ENCODE data around the gene NCBP2L.
A peak's percentile ranks its signal among the peaks of the same experiment; 100 is the strongest.
"Not testable (repeated sequence)": the region's sequence is repeated elsewhere in the genome, so short reads cannot be mapped to it uniquely, and the experiment has no call there.

The NCBP2L gene

DNA sequence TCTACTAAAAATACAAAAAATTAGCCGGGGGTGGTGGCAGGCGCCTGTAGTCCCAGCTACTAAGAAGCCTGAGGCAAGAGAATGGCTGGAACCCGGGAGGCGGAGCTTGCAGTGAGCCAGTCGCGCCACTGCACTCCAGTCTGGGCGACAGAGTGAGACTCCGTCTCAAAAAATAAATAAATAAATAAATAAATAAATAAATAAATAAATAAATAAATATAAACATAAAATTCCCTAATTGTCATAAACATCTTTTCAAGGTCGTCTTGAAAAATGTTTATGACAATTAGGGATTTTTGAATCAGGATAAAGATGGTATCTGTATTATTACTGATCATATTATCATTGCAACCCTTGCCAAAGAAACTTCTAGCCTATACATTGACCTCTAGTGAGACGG lies 32.5 kb downstream of the NCBP2L start:
- DNase-seq (ENCODE audit: low spot score) = not testable (repeated sequence)

DNA sequence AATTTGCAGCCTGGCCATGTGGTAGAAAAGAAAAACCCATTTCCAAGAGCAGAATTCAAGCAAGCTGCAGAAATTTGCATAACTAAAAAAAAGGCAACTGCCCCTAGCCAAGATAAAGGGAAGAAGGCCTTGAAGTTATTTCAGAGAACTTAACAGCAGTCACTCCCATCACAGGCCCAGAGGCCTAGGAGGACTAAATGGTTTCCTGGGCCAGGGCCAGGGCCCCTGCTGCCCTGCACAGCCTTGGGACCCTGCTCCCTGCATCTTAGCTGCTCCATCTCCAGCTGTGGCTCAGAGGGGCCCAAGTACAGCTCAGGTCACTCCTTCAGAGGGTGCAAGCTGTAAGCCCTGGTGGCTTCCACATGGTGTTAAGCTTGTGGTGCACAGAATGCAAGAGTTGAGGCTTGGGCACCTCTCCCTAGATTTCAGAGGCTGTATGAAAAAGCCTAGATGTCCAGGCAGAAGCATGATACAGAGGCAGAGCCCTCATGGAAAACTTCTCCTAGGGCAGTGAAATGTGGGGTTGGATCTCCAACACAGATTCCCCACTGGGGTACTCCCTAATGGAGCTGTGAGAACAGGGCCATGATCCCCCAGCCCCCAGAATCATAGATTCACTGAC lies 41.5 kb downstream of the NCBP2L start:
- DNase-seq (ENCODE audit: low spot score) = no peak

DNA sequence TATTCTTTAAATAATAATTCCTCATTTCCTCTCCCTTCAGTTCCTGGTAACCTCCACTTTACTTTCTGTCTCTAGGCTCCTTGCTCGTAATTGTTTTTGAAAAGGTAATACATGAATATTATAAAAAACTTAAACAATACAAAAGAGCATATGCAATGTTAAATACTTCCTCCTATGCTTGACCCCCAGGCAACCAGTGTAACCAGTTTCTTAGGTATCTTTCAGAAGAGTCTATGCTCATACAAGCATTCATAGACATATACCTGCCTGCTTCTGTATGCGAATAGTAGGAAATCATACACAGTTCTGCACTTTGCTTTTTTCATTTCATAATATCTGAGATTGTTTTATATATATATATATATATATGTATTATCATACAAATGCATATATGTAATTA lies 45.5 kb downstream of the NCBP2L start:
- no peak for DNase-seq (ENCODE audit: low spot score)

DNA sequence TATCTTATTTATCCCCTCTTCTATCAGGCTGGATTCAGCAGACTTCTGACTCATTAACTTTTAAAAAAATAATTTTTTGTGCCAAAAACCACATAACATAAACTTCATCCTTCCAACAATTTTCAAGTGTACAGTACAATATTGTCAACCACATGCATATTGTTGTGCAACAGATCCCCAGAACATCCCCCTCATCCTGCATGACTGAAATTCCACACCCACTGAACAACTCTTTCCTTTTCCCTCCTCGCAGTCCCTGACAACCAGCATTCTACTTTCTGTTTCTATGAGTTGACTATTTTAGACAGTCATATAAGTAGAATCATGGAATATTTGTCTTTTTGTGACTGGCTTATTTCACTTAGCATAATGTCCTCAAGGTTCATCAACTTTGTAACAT lies 45.9 kb downstream of the NCBP2L start:
- peak; percentile 50 for DNase-seq (ENCODE audit: low spot score)

DNA sequence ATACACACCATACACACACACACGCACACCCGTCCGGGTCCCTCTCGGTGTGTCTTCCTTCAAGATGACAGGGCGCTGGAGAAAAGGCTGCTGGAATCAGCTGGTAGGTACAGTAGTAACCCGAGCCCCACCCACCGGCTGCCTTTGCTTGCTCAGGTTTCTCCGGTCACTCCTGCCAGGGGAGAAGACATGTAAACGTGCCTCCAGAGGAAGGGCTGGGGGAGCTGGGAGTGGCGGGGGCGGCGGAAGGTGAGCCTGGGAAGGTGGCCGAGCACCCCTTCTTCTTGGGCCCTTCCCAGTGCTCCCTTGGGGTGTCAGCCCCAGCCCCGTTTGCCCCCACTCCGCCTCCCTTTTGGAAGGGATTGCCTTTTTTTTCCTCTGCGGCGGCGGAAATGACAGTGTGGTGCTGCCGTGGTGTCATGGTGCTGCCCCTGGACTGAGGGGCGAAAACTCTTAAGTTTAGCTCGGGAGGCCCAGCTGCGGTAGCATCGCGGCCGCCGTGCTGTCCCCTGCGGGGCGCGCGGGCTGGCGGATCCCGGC lies 48.2 kb downstream of the NCBP2L start, which contains the start of gene MID2:
TSS of gene MID2 (plus strand) at position 169 of the 540 bp plus-strand sequence. CDS start 561 bp downstream, outside the sequence.
- DNase-seq (ENCODE audit: low spot score) = peak; percentile 17

DNA sequence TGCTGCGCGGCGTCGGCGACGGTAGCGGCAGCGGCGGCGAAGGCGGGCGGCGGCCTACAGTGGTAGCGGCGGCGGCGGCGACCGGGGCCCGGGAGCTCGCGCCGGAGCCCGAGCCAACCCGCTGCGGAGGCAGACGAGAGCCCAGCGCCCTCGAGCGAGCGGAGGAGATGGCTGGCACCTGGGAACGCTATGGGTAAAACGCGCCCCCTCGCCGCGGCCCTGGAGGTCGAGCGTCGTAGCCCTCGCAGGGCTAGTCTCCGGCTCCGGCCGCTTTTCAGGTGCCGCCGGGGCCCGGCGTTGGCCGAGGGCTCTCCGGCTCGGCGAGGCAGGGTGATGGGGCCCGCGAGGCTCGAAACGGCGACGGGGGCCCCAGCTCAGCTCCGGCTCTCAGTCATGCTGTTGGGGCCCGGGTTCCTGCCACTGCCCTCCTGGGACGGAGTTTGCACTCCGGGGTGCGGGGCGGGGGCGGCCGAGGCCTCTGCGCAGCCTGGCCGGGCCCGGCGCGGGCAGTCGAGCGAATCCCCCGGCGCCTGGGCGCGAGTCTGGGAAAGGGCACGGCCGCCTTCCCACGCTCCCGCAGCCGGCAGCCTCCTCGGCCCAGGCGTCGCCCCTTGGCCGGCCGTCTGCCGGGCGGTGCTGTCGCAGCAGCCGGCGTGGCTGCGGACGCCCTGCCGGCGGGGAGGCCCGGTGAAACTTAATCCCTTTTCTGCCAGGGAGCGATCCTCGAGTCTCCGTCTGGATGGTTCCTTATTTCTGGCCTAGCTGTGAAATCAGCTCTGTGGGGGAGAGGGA lies 48.9 kb downstream of the NCBP2L start:
- peak; percentile 24 for DNase-seq (ENCODE audit: low spot score)

DNA sequence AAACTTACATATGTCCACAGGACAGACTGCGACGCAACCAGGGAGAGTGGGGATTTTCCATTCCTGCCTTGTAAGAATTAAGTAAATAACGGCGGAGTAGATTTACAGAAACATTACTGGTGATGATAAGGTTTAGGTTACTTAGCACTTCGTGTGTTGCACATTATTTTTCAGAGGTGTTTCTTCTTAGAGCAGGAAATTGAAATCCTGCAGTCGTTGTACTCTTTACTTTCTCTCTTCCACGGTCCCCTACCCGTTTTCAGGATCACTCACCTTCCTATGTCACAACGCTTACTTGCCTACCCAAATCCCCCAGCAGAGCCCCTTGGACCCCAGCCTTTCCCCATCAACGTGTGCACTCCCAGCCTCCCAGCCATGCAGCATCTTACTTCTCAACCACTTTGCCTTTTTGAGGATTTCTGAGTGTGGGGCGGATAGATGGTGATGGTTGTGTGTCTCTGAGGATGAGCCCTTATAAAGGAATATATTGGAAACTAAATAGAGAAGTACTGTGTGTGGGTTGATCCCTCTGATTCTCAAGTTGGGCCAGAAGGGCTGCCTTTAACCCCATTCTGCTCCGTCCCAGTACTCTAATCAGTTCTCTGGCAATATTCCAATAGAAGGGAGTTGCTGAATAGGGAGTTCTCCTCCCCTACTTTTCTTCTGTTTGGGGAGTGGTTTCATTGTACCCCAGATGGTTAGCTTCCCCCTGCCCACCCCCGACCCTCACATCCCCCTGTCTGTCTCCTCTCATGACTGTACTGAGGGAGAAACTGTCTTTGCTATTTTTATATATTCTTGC lies 49.7 kb downstream of the NCBP2L start:
- peak; percentile 7 for DNase-seq (ENCODE audit: low spot score)

DNA sequence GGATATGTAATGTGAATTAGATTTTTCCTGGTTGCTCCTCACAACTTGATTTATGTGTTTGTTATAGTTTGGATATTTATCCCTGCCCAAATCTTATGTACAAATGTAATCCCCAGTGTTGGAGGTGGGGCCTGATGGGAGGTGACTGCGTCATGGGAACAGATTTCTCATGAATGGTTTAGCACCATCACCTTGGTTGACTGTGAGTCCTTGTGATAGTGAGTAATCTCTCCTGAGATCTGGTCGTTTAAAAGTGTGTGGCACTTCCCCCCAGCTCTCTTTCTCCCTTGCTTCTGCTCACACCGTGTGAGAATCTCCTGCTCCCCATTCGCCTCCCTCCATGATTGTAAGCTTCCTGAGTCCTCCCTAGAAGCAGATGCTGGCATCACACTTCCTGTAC lies 50.3 kb downstream of the NCBP2L start:
- DNase-seq (ENCODE audit: low spot score) = no peak

DNA sequence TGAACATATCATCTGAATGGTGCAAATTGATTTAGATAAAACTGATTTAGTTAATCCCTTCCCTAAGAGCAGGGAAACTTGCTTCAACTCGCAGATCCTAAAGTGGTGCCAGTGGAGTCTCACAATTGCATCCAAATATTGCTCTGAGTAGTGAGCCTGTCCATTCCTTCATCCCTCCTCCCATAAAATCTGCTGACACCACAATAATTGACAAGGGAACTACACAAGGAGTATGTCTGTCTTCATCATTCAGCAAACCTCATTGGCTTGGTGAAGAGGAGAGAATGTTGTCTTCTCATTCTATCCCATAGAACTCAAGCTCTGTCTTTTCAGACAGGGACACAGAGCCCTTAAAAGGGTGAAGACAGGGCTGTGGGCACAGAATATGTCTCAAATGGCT lies 52.3 kb downstream of the NCBP2L start:
- DNase-seq (ENCODE audit: low spot score) = no peak

DNA sequence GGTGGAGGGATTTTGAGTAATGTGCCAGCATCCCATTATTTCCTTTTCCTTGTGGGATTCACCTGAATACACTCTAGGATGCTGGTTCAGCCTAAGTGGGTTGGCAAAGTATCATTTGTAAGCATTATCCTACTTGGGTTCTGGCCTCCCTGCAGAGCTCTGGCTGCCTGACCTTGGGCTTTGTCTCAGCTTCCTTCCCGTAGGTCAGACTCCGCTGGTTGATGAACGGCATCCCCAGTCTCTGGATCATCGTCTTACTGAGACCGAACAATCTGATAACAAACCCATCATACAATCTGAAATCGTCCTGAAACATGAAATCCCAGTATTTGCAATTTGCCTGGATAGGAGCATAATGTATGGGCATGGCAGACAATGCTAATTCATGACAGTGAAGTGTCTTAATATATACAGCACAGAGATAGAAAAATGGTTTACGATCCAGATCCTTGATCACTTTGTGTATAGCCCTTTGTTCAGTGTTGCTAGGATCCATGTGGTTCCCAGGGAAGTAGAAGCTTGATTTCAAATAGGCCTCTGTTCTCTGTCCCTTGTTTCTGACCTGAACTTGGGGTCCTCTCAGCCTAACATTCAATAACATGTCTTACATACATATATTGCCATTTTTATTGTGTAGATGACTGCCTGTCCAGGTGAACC lies 53.7 kb downstream of the NCBP2L start:
- DNase-seq (ENCODE audit: low spot score) = no peak

DNA sequence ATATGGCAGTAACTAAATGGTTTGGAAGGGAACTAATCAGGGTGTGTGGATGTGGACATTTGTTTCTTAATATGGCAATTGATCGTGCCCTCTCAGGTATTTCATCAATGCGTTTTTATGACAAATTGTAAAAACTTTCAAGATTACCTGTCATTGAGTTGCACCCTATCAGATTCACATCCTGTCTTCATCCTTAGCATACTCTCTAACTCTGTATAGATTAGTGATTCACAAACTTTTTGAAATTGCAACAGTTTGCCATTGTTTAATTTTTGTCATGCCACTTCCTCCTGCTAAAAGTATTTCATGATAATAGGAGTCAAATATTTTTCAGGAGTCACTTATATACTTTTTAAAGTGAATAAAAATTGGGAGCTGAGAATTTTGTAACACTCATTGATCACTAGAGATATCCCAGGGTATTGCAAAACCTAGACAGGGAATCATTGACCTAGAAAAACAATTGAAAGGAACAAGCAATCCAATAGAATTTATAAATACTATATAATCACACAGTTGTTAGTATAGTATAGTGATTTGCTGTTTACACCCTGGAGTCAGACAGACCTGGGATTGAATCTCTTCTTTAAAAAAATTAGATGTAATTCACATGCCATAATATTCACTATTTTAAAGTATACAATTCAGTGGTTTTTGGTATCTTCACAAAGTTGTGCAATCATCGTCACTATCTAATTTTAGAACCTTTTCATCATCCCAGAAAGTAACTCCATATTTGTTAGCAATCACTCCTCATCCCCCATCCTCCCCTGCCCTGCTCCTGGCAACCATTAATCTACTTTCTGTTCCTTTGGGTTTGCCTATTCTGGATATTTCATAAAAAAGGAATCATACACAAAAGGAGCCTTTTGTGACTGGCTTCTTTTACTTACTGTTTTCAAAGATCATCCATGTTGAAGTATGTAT lies 57.0 kb downstream of the NCBP2L start:
- no peak for DNase-seq (ENCODE audit: low spot score)

DNA sequence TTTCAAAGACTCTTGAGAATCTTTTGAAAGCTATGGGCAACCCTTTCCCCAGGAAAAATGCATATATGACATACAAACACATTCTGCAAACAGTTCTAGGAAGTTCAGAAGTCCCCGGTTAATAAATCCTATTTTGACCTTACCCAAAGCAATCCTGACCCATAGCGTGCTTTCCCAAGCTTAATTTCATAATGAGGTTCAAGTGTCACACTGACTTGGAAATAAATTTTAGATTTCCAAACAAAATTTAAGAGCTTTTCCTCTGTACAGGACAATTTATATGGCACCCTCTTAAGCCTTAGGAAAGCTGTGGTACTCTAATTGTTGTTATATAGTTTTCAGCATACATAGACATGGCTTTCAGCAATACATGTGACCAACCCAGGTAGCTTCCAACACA lies 59.4 kb downstream of the NCBP2L start:
- no peak for DNase-seq (ENCODE audit: low spot score)

DNA sequence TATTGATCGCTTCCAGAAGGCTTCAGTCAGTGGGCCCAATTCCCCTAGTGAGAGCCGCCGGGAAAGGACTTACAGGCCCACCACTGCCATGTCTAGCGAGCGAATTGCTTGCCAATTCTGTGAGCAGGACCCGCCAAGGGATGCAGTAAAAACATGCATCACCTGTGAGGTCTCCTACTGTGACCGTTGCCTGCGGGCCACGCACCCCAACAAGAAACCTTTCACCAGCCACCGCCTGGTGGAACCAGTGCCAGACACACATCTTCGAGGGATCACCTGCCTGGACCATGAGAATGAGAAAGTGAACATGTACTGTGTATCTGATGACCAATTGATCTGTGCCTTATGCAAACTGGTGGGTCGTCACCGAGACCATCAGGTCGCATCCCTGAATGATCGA lies 63.4 kb downstream of the NCBP2L start:
- DNase-seq (ENCODE audit: low spot score) = no peak

DNA sequence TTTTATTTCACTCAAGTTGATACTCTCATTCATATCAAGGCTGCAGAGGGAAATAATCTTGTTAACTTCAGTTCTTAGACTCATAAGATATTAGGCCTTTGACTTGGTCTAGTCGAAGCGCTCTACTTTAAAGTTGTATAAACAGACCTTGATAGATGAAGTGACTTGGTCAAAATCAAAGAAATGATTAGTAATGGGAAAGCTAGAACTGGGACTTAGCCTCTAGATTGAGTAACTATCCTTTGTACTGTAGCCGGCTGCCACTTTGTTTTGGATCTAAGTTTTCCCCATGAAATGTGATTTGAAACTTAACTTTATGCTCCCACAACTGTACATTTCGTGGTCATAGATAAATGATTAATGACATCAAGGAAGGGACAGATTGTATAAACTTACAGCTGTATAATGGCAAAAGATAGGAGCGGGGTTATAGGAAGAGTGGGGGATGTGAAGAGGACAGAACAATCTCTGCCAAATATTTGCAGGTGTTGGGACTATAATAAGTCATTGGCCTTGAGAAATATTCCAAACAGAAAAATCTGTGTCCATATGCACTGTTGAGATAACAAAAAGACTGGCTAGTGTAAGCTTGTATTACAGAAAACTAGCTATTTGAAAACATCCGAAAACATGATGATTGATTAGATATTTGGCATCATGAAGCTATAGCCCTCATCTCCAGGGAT lies 65.3 kb downstream of the NCBP2L start:
- DNase-seq (ENCODE audit: low spot score) = no peak
